ENCODE results near the gene SOCS2.

SOCS2 gene, protein sequence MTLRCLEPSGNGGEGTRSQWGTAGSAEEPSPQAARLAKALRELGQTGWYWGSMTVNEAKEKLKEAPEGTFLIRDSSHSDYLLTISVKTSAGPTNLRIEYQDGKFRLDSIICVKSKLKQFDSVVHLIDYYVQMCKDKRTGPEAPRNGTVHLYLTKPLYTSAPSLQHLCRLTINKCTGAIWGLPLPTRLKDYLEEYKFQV

DNA sequence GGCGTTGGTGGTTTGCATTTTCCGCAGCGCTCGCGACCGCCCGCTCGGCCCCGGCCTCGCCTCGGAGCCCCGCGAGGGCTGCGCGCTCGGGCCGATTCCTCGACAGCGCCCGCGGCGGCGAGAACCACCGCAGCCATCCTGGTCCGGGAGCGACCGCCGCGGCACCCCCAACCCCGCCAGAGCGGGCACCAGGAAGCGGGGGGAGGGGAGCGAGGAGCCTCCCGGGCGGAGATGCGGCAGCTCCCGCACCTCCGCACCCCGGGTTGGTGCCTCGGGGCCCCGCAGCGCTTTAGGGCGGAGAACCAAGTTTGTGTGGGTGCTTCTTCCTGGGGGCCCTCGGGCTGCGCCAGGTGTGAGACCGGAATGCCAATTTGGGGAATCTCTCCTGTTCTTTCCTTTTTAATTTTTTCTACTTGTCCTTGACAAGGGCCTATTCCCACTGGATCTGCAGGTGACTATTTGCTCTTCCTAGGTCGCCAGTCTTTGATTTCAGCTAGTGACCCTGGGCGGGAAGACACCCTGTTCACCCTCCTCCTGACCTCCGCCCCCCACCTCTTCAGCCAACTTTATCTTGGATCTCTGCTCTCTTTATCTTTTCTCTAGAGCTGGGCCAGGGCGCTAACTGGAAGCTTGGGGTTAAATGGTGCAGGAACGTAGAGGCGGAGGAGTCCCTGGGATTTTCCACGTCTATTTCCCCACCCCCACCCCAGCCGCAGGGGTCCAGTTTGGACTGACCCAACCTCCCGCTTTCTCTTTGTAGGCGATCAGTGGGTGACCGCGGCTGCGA, at the start of gene SOCS2:
SOCS2 (plus strand) TSS at position 751 of the 787 bp plus-strand sequence. CDS start 223 bp downstream, outside the sequence.
- Histone ChIP-seq H4K20me1 (peaks cover 9 to 56% (median 46%) of the 10 kb centered on the region in 11 experiments; a peak in 21 of 22 replicates), H3K9me3 (replicated peaks in 1 of 11) (no peaks in the 10 kb centered on the region), H3K36me3 (no peaks in the 10 kb centered on the region), H3K4me3 (peak within 1 kb of the TSS; percentile 59 to 83 (median 70)), H3K4me2 (peak within 1 kb of the TSS; percentile 91 to 100 (median 99)), H3K4me1 (peaks cover 20 to 38% (median 34%) of the 10 kb centered on the region in 10 experiments; a peak in 19 of 20 replicates), H3K9ac (peak within 1 kb of the TSS in 9 of 11 experiments; percentile 70 to 77 (median 72); a peak in 15 of 22 replicates), H3K27me3 (peaks cover 86 to 100% (median 99%) of the 10 kb centered on the region in 11 experiments), H3K27ac (peak within 1 kb of the TSS in 3 of 11 experiments; percentile 64 to 75 (median 71); a peak in 4 of 22 replicates)
- no peak for TF ChIP-seq Cebpa-rat (IDR thresholded peaks at IDR 0.05)

DNA sequence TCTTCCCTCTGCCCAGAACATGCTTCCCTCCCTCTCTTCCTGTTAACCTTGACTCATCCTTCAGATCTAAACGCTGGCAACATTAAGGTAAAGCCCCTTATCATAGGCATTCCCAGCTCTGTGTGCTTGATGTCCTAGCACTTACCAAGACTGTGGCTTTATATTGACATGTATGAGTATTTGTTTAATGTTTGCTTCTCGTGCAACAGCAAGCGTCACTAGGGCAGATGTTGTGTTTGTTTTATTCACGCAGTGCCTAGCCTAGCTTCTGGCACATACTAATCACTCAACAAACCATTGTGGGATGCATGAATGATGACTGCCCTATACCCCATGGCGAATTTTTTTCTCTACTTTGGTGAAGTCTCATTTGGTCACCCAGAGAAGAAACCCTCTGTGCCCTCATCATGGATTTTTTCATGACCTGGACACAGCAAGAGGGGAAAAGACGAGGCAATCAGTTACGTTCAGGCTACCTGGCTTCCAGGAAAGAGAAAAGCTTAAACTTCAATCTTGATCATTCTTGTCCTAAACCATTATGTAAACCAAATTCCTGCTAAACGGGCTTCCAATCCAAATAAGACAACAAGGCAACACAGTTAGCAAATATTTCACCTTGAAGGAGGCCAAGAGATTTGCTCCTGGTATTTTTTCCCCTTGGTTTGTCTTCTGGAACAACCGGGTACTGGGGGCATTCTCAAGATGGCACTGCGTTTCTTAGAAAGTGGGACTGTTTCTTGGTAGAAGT, 47.9 kb upstream of the SOCS2 start:
- H3K4me2 ChIP-seq = no peak overlapping the region
- no peaks in the 10 kb centered on the region for H3K4me1 ChIP-seq
- no peak overlapping the region for H3K27ac ChIP-seq
- no peak for TF ChIP-seq Cebpa-rat (IDR thresholded peaks at IDR 0.05)
- H3K9me3 ChIP-seq (replicated peaks in 1 of 11) = no peaks in the 10 kb centered on the region
- no peaks in the 10 kb centered on the region for H3K36me3 ChIP-seq
- H3K4me3 ChIP-seq = no peak overlapping the region
- H4K20me1 ChIP-seq = no peaks in the 10 kb centered on the region
- H3K9ac ChIP-seq = no peak overlapping the region
- no peaks in the 10 kb centered on the region for H3K27me3 ChIP-seq

DNA sequence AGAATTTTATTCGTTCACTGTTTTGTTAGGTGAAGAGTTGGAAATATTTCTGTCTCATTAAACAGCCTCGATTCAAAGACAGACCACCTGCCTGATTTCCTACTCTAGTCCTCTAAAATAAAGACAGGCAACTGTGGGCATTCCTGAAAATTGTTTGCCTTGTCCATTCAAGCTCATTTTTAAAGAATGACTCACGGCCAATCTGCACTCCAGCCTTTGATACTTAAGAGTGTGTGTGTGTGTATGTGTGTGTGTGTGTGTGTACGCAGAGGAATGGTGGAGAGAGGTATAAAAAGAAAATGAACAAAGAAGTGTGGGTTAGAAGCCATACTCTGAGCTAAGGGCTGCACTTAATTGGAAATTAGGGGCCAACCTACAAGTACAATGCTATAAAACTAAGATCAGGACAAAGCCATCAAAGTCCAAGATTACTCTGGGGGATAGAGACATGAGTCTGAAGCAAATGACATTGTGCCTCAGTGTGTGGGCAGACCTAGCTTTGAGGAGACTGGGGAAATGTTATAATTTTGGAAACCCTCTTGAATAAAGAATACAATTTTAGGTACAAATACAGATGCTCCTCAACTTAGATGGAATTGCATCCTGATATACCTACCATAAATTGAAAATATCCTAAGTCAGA, 45.6 kb upstream of the SOCS2 start:
- H3K4me2 ChIP-seq = no peak overlapping the region
- TF ChIP-seq Cebpa-rat (IDR thresholded peaks at IDR 0.05) = no peak
- H4K20me1 ChIP-seq = no peaks in the 10 kb centered on the region
- peaks cover 0 to 8% (median 0%) of the 10 kb centered on the region in 11 experiments; a peak in 2 of 22 replicates for H3K9me3 ChIP-seq (replicated peaks in 1 of 11)
- H3K27ac ChIP-seq = no peak overlapping the region
- no peaks in the 10 kb centered on the region for H3K36me3 ChIP-seq
- H3K4me1 ChIP-seq = peaks cover 4 to 9% (median 7%) of the 10 kb centered on the region in 10 experiments; a peak in 18 of 20 replicates
- no peak overlapping the region for H3K9ac ChIP-seq
- no peak overlapping the region for H3K4me3 ChIP-seq
- no peaks in the 10 kb centered on the region for H3K27me3 ChIP-seq

DNA sequence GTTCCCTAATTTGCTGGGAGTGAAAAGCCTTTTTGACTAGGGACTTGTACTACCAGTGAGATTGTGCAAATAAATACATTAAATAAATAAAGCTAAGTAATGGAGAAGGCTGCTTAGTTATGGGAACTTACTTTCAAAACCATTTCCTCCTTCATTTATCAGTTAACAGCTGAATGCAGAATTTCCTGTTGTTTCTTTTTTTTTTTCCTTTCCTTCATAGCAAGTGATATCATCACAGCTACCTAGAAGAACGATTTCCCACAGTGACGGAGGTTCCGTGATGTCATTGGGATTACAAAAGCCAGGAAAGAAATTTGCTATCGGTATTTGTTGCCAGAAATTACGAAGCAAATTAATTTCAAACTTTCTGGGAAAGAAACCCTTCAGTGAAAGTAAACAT, 42.1 kb upstream of the SOCS2 start:
- H3K27me3 ChIP-seq = no peaks in the 10 kb centered on the region
- no peak overlapping the region for H3K27ac ChIP-seq
- no peak for TF ChIP-seq Cebpa-rat (IDR thresholded peaks at IDR 0.05)
- no peaks in the 10 kb centered on the region for H3K36me3 ChIP-seq
- H3K4me1 ChIP-seq = peaks cover 4 to 9% (median 7%) of the 10 kb centered on the region in 10 experiments; a peak in 18 of 20 replicates
- no peak overlapping the region for H3K4me3 ChIP-seq
- H3K9ac ChIP-seq = 0 out of 22 replicates have a peak overlapping the region, but pooled peaks of 1 of the 11 experiments have one; percentile 37
- peaks cover 0 to 8% (median 0%) of the 10 kb centered on the region in 11 experiments; a peak in 2 of 22 replicates for H3K9me3 ChIP-seq (replicated peaks in 1 of 11)
- H4K20me1 ChIP-seq = no peaks in the 10 kb centered on the region
- H3K4me2 ChIP-seq = peak overlapping the region in 9 of 11 experiments; percentile 13 to 53 (median 32); a peak in 12 of 22 replicates

DNA sequence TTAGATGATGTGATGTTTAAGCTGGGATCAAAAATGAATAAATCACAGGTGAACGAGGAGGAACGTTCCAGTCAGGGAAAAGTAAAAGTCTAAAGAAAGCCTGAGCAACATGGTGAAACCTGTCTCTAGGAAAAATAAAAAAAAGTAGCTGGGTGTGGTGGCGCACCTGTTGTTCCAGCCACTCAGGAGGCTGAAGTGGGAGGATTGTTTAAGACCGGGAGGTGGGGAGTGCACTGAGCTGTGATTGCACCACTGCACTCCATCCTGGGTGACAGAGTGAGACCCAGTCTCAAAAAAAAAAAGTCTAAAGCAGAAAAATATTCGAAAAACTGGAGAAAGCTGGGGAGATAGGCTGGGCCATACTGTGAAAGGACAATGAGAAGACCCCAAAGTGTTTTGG, 39.2 kb upstream of the SOCS2 start:
- H3K27me3 ChIP-seq = no peaks in the 10 kb centered on the region
- no peak overlapping the region for H3K27ac ChIP-seq
- no peaks in the 10 kb centered on the region for H3K36me3 ChIP-seq
- H3K9me3 ChIP-seq (replicated peaks in 1 of 11) = peaks cover 0 to 8% (median 0%) of the 10 kb centered on the region in 11 experiments; a peak in 3 of 22 replicates
- H4K20me1 ChIP-seq = no peaks in the 10 kb centered on the region
- no peak overlapping the region for H3K9ac ChIP-seq
- no peak for TF ChIP-seq Cebpa-rat (IDR thresholded peaks at IDR 0.05)
- H3K4me1 ChIP-seq = peaks cover 18 to 32% (median 27%) of the 10 kb centered on the region in 10 experiments
- H3K4me3 ChIP-seq = no peak overlapping the region
- no peak overlapping the region for H3K4me2 ChIP-seq

DNA sequence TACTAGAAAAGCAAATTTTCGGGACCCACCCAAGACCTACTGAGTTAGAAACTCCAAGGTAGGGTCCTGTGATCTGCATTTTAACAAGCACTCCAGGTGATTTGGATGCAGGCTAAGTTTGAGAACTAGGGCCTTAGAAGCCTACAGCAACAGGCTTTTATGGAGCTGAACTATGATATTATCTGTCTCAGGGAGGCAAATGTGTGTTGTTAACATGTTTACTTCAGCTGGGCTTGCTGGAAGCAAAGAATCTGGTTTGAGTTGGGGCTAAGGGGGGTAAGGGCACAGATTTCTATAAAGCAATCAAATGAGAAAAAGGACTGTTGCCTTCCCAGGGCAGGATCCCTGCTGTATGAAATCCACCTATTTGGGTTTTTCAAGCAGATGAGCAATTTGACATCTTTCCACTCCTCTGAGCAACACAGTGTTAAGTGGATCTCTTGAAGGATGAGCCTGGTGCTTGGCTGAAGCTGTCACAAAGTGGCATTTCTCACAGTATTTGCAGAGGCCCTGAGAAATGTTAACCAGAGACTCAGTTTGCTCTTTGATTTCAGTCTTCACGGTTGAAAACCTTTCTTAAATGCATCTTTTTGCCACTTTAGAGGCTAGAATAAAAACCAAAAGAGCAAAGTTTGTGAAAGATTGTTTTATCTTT, 36.2 kb upstream of the SOCS2 start:
- H3K4me2 ChIP-seq = peak overlapping the region; percentile 43 to 82 (median 69); a peak in 20 of 22 replicates
- H3K27ac ChIP-seq = no peak overlapping the region
- TF ChIP-seq Cebpa-rat (IDR thresholded peaks at IDR 0.05) = no peak
- no peaks in the 10 kb centered on the region for H4K20me1 ChIP-seq
- peaks cover 10 to 33% (median 27%) of the 10 kb centered on the region in 10 experiments for H3K4me1 ChIP-seq
- H3K9ac ChIP-seq = 0 out of 22 replicates have a peak overlapping the region, but pooled peaks of 1 of the 11 experiments have one; percentile 25
- H3K36me3 ChIP-seq = no peaks in the 10 kb centered on the region
- H3K9me3 ChIP-seq (replicated peaks in 1 of 11) = peaks cover 0 to 4% (median 0%) of the 10 kb centered on the region in 11 experiments; a peak in 3 of 22 replicates
- H3K4me3 ChIP-seq = peak overlapping the region in 1 of 10 experiments; percentile 6; a peak in 1 of 20 replicates
- no peaks in the 10 kb centered on the region for H3K27me3 ChIP-seq

DNA sequence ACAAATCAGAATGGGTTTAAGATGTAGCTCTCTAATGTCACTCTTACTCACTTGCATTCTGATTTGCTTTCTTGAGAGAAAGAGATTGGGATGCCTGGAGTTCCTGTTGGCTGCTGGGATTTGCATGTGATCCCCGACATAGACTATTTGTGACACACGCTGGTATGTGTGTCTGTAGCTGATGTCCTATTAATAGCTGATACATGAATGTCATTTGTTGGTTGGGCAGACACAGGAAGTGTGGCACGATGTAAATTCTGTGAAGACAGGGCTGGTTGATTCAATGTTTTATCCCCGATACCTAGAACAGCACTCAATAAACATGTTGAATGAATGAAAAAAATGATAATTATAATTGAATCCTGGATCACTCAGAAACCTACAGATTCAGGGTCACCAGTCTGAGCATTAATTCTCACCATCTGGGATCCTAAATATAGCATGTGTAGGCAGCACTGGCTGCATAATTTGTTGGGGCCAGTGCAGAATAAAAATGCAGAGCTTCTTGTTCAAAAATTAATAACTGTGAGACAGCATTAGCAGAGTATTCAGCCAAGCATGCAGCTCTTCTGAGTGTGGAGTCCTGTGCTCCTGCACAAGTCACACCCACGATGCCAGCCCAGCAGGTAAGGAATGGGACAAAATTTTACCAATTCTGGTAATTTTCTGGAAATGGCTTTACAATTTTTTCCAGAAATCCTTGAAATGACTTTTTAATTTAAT, 35.5 kb upstream of the SOCS2 start:
- no peak overlapping the region for H3K27ac ChIP-seq
- H3K4me1 ChIP-seq = peaks cover 10 to 33% (median 27%) of the 10 kb centered on the region in 10 experiments
- 0 out of 22 replicates have a peak overlapping the region, but pooled peaks of 1 of the 11 experiments have one; percentile 25 for H3K9ac ChIP-seq
- peaks cover 0 to 4% (median 0%) of the 10 kb centered on the region in 11 experiments; a peak in 1 of 22 replicates for H3K9me3 ChIP-seq (replicated peaks in 1 of 11)
- TF ChIP-seq Cebpa-rat (IDR thresholded peaks at IDR 0.05) = no peak
- H3K4me2 ChIP-seq = peak overlapping the region; percentile 43 to 82 (median 69); a peak in 21 of 22 replicates
- H3K4me3 ChIP-seq = peak overlapping the region in 1 of 10 experiments; percentile 6; a peak in 1 of 20 replicates
- H3K36me3 ChIP-seq = no peaks in the 10 kb centered on the region
- H3K27me3 ChIP-seq = no peaks in the 10 kb centered on the region
- no peaks in the 10 kb centered on the region for H4K20me1 ChIP-seq
